ENCODE results near the gene UQCRH.
"Not testable (repeated sequence)": the region's sequence is repeated elsewhere in the genome, so short reads cannot be mapped to it uniquely, and the experiment has no call there.

UQCRH gene

GRCh38 chr1:46328182-46328581 lies 24.7 kb downstream of the UQCRH start:
- in situ Hi-C loops (cut with HindIII; ENCODE audit: low pct_ligation_motif_present, low pct_unique_long_range_greater_than_20kb, low sequenced_read_pairs); DNase-seq: not testable (repeated sequence)

DNA sequence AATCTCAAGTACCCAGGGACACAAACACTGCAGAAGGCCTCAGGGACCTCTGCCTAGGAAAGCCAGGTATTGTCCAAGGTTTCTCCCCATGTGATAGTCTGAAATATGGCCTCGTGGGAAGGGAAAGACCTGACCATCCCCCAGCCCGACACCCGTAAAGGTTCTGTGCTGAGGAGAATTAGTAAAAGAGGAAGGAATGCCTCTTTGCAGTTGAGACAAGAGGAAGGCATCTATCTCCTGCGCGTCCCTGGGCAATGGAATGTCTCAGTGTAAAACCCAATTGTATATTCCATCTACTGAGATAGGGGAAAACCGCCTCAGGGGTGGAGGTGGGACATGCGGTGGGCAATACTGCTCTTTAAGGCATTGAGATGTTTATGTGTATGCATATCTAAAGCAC lies 26.3 kb downstream of the UQCRH start:
- in situ Hi-C loops (cut with HindIII; ENCODE audit: low pct_ligation_motif_present, low pct_unique_long_range_greater_than_20kb, low sequenced_read_pairs); DNase-seq: not testable (repeated sequence)

DNA sequence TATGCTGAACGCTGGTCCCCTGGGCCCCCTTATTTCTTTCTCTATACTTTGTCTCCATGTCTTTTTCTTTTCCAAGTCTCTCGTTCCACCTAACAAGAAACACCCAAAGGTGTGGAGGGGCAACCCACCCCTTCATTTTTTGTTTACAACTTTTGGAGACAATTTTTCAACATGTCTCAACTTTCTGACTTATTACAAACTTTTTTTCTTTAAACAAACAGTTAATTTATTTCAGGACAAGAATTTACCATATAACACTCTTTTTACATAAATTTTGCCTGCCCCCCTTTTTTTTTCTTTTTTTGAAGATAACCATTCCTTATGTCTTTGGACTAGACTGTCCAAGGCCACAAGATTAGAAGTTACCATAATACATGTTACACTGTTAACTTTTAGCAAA lies 26.9 kb downstream of the UQCRH start:
- DNase-seq; in situ Hi-C loops (cut with HindIII; ENCODE audit: low pct_ligation_motif_present, low pct_unique_long_range_greater_than_20kb, low sequenced_read_pairs): not testable (repeated sequence)

- in situ Hi-C loops (cut with HindIII; ENCODE audit: low pct_ligation_motif_present, low pct_unique_long_range_greater_than_20kb, low sequenced_read_pairs), result not testable (repeated sequence)
- DNase-seq, result peak; percentile 47
Observed at GRCh38 chr1:46331786-46332540, 28.5 kb downstream of the UQCRH start.

DNA sequence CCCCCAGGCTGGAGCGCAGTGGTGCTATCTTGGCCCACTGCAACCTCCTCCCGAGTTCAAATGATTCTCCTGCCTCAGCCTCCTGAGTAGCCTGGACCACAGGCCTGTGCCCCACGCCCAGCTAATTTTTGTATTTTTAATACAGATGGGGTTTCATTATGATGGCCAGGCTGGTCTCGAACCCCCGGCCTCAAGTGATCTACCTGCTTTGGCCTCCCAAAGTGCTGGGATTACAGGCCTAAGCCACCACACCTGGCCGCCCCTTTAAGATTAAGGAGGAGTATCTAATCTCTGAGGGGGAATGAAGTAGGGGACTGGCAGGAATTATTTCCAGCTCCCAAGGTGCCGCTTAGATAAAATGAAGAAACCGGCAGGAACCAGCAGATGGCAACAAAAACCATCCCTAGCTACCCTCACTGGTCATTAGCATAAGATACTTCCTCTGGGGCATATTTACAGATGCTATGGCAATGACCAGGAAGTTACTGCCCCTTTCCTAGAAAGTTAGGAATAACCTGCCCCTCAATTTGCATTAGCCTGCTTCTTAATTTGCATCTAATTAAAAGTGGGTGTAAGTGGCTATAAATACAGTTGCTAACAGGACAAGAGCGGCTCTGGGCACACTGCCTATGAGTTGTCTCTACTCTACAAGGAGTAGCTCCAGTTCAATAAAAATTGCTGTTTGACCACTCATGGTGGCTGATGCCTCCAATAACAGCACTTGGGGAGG lies 30.0 kb downstream of the UQCRH start:
- peak; percentile 75 for DNase-seq
- in situ Hi-C loops (cut with HindIII; ENCODE audit: low pct_ligation_motif_present, low pct_unique_long_range_greater_than_20kb, low sequenced_read_pairs), result no loop called here

DNA sequence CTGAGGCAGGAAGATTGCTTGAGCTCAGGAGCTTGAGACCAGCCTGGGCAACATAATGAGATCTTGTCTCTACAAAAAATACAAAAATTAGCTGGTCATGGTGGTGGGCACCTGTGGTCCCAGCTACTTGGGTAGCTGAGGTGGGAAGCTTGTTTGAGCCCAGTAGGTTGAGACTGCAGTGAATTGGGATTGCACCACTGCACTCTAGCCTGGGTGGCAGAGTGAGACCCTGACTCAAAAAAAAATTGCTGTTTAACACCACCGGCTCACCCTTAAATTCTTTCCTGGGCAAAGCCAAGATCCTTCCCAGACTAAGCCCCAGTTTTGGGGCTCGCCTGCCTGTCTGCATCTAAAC lies 30.5 kb downstream of the UQCRH start:
- in situ Hi-C loops (cut with HindIII; ENCODE audit: low pct_ligation_motif_present, low pct_unique_long_range_greater_than_20kb, low sequenced_read_pairs), result no loop called here
- no peak for DNase-seq

DNA sequence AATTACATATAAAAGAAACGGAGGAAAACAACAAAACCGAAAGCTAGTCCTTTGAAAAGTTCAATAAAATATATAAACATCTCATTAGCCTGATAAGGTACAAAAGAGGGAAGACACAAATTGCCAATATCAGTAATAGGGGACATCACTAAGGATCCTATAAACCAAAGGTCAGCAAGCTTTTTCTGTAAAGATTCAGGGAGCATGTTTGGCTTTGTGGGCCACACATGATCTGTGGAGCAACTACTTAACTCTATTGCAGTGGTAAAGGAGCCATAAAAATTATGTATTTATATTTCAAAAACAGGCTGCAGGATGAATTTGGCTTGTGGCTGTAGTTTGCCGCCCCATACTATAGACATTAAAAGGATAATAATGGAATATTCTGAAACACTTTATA lies 31.6 kb downstream of the UQCRH start:
- in situ Hi-C loops (cut with HindIII; ENCODE audit: low pct_ligation_motif_present, low pct_unique_long_range_greater_than_20kb, low sequenced_read_pairs), result no loop called here
- no peak for DNase-seq

- in situ Hi-C loops (cut with HindIII; ENCODE audit: low pct_ligation_motif_present, low pct_unique_long_range_greater_than_20kb, low sequenced_read_pairs); DNase-seq: not testable (repeated sequence)
Observed at GRCh38 chr1:46337409-46337808, 33.9 kb downstream of the UQCRH start.

GRCh38 chr1:46340404-46341221 lies 37.1 kb downstream of the UQCRH start, which contains the start of gene NSUN4:
NSUN4 (plus strand) TSS chr1:46340807; CDS start chr1:46340827, 20 bp downstream.
- in situ Hi-C loops (cut with HindIII; ENCODE audit: low pct_ligation_motif_present, low pct_unique_long_range_greater_than_20kb, low sequenced_read_pairs), result no loop called here
- DNase-seq, result peak; percentile 90

GRCh38 chr1:46341222-46342083 lies 38.0 kb downstream of the UQCRH start:
- no peak for DNase-seq
- in situ Hi-C loops (cut with HindIII; ENCODE audit: low pct_ligation_motif_present, low pct_unique_long_range_greater_than_20kb, low sequenced_read_pairs), result no loop called here

DNA sequence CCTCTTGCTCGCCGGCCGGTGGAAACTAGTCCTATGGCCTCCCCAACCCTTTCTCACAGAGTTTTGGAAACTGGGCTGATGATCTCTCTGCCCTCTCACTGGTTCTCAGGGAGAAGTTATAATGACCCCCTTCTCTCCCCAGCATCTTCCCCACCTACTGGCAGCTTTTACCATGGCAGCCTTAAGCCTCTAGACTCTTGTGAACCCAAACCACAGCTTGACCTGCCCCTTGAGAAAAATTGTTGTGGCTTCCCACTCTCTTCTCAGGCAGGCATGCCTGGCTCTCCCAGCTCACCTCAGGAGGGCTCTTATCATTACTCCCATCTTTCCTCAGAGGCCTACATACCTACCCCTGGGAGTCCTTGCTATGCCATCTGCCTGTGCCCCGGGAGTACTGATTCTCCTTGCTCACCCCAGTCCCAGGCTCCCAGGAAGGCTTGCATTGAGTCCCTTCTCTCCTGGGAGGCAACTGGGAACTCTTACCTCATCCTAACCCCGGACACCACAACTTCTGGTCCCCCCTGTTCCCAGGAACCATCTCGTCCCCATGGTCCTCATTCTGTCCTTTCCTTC lies 38.7 kb downstream of the UQCRH start:
- in situ Hi-C loops (cut with HindIII; ENCODE audit: low pct_ligation_motif_present, low pct_unique_long_range_greater_than_20kb, low sequenced_read_pairs), result no loop called here
- peak; percentile 51 for DNase-seq

- in situ Hi-C loops (cut with HindIII; ENCODE audit: low pct_ligation_motif_present, low pct_unique_long_range_greater_than_20kb, low sequenced_read_pairs), result no loop called here
- no peak for DNase-seq
Observed at GRCh38 chr1:46342677-46343350, 39.3 kb downstream of the UQCRH start.

GRCh38 chr1:46343351-46343695 lies 39.8 kb downstream of the UQCRH start:
- DNase-seq, result no peak
- in situ Hi-C loops (cut with HindIII; ENCODE audit: low pct_ligation_motif_present, low pct_unique_long_range_greater_than_20kb, low sequenced_read_pairs), result no loop called here

- in situ Hi-C loops (cut with HindIII; ENCODE audit: low pct_ligation_motif_present, low pct_unique_long_range_greater_than_20kb, low sequenced_read_pairs), result no loop called here
- no peak for DNase-seq
Observed at GRCh38 chr1:46343705-46344104, 40.2 kb downstream of the UQCRH start.

- DNase-seq, result no peak
- in situ Hi-C loops (cut with HindIII; ENCODE audit: low pct_ligation_motif_present, low pct_unique_long_range_greater_than_20kb, low sequenced_read_pairs), result no loop called here
Observed at GRCh38 chr1:46344481-46344880, 41.0 kb downstream of the UQCRH start.

- DNase-seq, result no peak
- in situ Hi-C loops (cut with HindIII; ENCODE audit: low pct_ligation_motif_present, low pct_unique_long_range_greater_than_20kb, low sequenced_read_pairs), result no loop called here
Observed at GRCh38 chr1:46345281-46345680, 41.8 kb downstream of the UQCRH start.

- no peak for DNase-seq
- in situ Hi-C loops (cut with HindIII; ENCODE audit: low pct_ligation_motif_present, low pct_unique_long_range_greater_than_20kb, low sequenced_read_pairs), result no loop called here
Observed at GRCh38 chr1:46352363-46352762, 48.9 kb downstream of the UQCRH start.

GRCh38 chr1:46355920-46356319 lies 52.4 kb downstream of the UQCRH start:
- in situ Hi-C loops (cut with HindIII; ENCODE audit: low pct_ligation_motif_present, low pct_unique_long_range_greater_than_20kb, low sequenced_read_pairs); DNase-seq: not testable (repeated sequence)
